ENCODE results near the gene KCNMA1.

DNA sequence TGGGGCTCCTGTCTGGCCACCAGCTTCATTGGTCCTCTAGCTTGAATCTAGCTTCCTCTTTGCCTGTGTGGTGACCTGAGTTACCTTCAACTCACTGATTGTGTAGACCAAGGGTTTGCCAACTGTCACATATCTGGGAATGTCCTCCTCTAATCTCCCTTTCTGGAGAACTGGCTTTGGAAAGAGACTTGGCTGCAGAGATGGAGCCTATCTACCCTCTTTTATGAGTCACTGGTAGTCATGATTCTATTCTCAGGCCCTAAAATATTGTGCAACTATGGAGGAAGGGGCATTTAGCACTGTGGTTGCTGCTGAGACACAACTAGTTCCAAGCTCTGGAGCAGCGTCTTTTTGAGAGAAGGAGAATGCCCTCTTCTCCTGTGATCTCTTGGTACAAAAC is 691.3 kb downstream of the KCNMA1 start:
- TF ChIP-seq, protein P1, sequence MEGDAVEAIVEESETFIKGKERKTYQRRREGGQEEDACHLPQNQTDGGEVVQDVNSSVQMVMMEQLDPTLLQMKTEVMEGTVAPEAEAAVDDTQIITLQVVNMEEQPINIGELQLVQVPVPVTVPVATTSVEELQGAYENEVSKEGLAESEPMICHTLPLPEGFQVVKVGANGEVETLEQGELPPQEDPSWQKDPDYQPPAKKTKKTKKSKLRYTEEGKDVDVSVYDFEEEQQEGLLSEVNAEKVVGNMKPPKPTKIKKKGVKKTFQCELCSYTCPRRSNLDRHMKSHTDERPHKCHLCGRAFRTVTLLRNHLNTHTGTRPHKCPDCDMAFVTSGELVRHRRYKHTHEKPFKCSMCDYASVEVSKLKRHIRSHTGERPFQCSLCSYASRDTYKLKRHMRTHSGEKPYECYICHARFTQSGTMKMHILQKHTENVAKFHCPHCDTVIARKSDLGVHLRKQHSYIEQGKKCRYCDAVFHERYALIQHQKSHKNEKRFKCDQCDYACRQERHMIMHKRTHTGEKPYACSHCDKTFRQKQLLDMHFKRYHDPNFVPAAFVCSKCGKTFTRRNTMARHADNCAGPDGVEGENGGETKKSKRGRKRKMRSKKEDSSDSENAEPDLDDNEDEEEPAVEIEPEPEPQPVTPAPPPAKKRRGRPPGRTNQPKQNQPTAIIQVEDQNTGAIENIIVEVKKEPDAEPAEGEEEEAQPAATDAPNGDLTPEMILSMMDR (IDR thresholded peaks at IDR 0.05): no peak
- no peak for TF ChIP-seq POLR2AphosphoS5 (IDR thresholded peaks at IDR 0.05)
